GM18873 (cell line): Measurements from ENCODE around the gene SYNRG.

Experiments
- ATAC-seq: cut with Tn5 transposase; IDR thresholded peaks from one replicate; pipeline ENCODE4 v1.9.1; 2021; ENCODE audit warnings: mild to moderate bottlenecking, moderate library complexity, moderate number of reproducible peaks; ENCODE audit not compliant: unreplicated experiment, low FRiP score

Gene SYNRG

DNA sequence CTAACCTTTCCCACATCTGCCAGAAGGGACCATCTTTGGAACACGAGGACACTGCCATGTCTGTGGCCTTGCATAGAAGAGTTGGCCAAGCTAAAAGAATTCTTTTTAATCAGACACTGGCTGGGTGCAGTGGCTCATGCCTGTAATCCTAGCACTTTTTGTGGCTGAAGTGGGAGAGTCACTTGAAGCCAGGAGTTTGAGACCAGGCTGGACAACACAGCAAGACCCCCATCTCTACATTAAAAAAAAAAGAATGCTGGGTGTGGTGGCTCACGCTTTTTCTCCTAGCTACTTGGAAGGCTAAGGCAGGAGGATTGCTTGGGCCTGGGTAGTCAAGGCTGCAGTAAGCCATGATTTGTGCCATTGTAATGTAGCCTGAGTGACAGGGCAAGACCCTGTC, 128.8 kb downstream of the SYNRG start:
- ATAC-seq: no peak

DNA sequence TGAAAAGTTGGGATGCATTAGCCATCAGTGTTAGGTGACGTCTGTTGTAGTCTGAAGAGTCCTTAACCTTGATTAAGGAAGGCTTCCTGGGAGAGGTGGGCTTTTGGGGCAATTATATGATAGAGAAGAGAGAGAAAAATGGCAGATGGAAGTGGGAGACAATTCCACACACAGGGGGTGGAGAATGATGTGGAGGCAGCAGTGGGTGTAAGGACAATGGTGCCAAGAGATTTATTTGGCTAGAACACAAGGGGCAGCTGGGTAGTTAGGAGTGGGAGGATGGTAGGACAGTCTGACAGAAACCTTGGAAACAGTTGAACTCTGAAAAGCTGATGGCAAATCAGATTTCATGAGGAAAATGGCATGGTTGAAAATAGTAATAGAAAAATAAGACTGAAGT, 130.2 kb downstream of the SYNRG start:
- no peak for ATAC-seq

DNA sequence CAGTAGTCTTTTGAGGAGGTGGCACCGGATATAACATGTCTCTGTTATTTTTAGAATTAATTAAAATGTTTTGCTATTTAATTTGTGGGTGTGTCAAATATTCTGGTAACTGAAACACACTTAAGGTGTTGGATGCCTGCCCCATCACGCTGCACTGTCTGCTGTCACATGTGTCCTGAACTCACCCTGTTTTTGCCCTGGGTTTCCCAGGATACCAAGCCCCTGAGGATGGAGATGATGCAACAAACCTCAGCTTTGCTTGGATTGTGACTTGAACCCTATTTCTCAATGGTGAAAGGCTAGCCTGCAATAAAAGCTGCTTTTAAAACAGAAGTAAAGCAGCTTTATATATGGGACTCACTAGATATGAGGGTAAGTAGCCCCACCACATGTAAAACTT, 131.0 kb downstream of the SYNRG start:
- no peak for ATAC-seq

DNA sequence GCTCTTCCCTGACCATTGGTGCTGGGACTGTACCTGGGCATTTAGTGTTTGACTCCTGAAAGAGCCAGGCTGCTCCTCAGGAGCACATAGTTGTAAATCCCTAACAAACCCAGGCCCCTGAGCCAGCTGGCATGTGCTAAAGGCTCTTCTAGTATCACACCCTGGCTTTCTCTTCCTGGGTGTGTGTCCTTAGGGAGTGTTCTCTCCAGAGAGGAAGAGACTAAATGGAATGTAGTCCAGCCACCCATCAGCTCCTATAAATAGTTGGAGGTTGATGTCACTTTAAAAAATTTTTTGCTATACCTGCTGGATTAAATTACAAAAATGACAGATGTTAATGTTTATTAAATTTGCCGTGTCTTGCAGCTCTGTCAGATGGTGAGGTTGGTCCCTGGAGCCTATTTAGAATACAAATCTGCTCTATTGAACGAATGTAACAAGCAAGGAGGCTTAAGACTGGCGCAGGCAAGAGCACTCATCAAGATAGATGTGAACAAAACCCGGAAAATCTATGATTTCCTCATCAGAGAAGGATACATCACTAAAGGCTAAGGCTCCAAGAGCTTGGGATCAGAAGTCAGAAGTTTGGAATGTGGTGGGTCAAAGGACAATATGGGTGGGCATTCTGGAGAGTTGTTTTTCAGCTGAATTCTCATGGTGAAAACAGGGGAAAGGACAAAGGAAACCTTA, 132.6 kb downstream of the SYNRG start:
- ATAC-seq: no peak

- no peak for ATAC-seq
Measured at GRCh38 chr17:37475731-37476420, 133.3 kb downstream of the SYNRG start.

GRCh38 chr17:37470181-37470580, 139.0 kb downstream of the SYNRG start:
- no peak for ATAC-seq

- no peak for ATAC-seq
Measured at GRCh38 chr17:37466471-37466870, 142.7 kb downstream of the SYNRG start.

- ATAC-seq: no peak
Measured at GRCh38 chr17:37465069-37465616, 144.1 kb downstream of the SYNRG start.
